ENCODE measurements around the gene ROR2. TPM values are rescaled to one million over a fixed set of nuclear protein-coding genes. Genes with fewer than 3 reads are reported as not detected.

ROR2 gene
- total and polyA plus RNA-seq, 2 of the 13 experiments (the other 11 are each of a cell fraction or from before 2014, with no cell fraction given): not detected

GRCh38 chr9:91757782-91758181 is 192.2 kb downstream of the ROR2 start:
- Histone ChIP-seq H2AFZ (ENCODE audit: low read length) (no peak overlapping the region), H3K36me3 (replicated peaks in 1 of 2; ENCODE audit: control insufficient read depth in 1 of 2, insufficient read depth in 2 of 2, low read length in 2 of 2) (no peaks in the 10 kb centered on the region), H3K9ac (ENCODE audit: insufficient read depth, low read depth, low read length) (no peak overlapping the region), H3K9me3 (ENCODE audit: low read length) (peaks cover 10% of the 10 kb centered on the region; the same call in 1 of the 2 replicates), H3K4me2 (ENCODE audit: low read depth, low read length) (no peak overlapping the region), H3K4me1 (ENCODE audit: insufficient read depth, low read length) (peaks cover 5% of the 10 kb centered on the region; the same call in 1 of the 2 replicates), H4K20me1 (ENCODE audit: insufficient read depth, low read length) (no peaks in the 10 kb centered on the region), H3K79me2 (ENCODE audit: insufficient read depth, low read length) (no peaks in the 10 kb centered on the region), H3K4me3 (replicated peaks in 1 of 3; ENCODE audit: insufficient read depth in 1 of 3, low read depth in 2 of 3, low read length in 3 of 3) (no peak overlapping the region), H3K27me3 (ENCODE audit: control insufficient read depth in 1 of 2, insufficient read depth in 2 of 2, low read length in 2 of 2) (peaks cover 0 to 4% of the 10 kb centered on the region in 2 experiments; a peak in 1 of 5 replicates), H3K27ac (ENCODE audit: extremely low read length, insufficient read depth, low read length) (no peak overlapping the region)
- intact Hi-C loops (cut with micrococcal nuclease; ENCODE audit: unreplicated experiment) (no loop called here), in situ Hi-C loops (cut with HindIII; ENCODE audit: extremely low pct_ligation_motif_present, low pct_unique_long_range_greater_than_20kb) (no loop called here)
- no peak for DNase-seq (ENCODE audit: low spot score)
- CTCF ChIA-PET (ENCODE audit: low intra/inter-chr PET ratio, low total read pairs): no interaction called here
- no peak for TF ChIP-seq ZNF792 (CRISPR knock-in tag; IDR thresholded peaks at IDR 0.05)
- TF ChIP-seq ZNF782 (CRISPR knock-in tag; IDR thresholded peaks at IDR 0.05; ENCODE audit: borderline replicate concordance): no peak
- TF ChIP-seq SSRP1 (CRISPR knock-in tag; IDR thresholded peaks at IDR 0.05): no peak
- no peak for TF ChIP-seq JUND (CRISPR knock-in tag; IDR thresholded peaks at IDR 0.05)
- no peak for TF ChIP-seq ZNF557 (CRISPR knock-in tag; IDR thresholded peaks at IDR 0.05)
- no peak for TF ChIP-seq RNF2 (conservative IDR thresholded peaks at IDR 0.05; ENCODE audit: low read depth)
- TF ChIP-seq XBP1 (CRISPR knock-in tag; IDR thresholded peaks at IDR 0.05): no peak
- TF ChIP-seq ONECUT2 (CRISPR knock-in tag; IDR thresholded peaks at IDR 0.05): no peak
- TF ChIP-seq ZSCAN22 (CRISPR knock-in tag; IDR thresholded peaks at IDR 0.05): no peak
- no peak for ATAC-seq
- FAIRE-seq: no peak
- 21% methylated on average over 4 of the region's 4 CpGs for WGBS (ENCODE audit: low lambda C conversion rate)
- no TSS peak for BruUV-seq (replicated peaks)
- POLR2A ChIA-PET: no interaction called here

- BruUV-seq (replicated peaks): no TSS peak
- WGBS (ENCODE audit: low lambda C conversion rate): 12% methylated on average over 2 of the region's 4 CpGs
- H4K20me1 ChIP-seq (ENCODE audit: insufficient read depth, low read length): no peaks in the 10 kb centered on the region
- no peak overlapping the region for H3K4me3 ChIP-seq (replicated peaks in 1 of 3; ENCODE audit: insufficient read depth in 1 of 3, low read depth in 2 of 3, low read length in 3 of 3)
- ATAC-seq (no peak), FAIRE-seq (no peak), DNase-seq (ENCODE audit: low spot score) (no peak)
- in situ Hi-C loops (cut with HindIII; ENCODE audit: extremely low pct_ligation_motif_present, low pct_unique_long_range_greater_than_20kb) (no loop called here), intact Hi-C loops (cut with micrococcal nuclease; ENCODE audit: unreplicated experiment) (no loop called here)
- no peak overlapping the region for H2AFZ ChIP-seq (ENCODE audit: low read length)
- H3K9me3 ChIP-seq (ENCODE audit: low read length): peaks cover 1% of the 10 kb centered on the region; the same call in 1 of the 2 replicates
- H3K9ac ChIP-seq (ENCODE audit: insufficient read depth, low read depth, low read length): no peak overlapping the region
- no peak overlapping the region for H3K27ac ChIP-seq (ENCODE audit: extremely low read length, insufficient read depth, low read length)
- H3K79me2 ChIP-seq (ENCODE audit: insufficient read depth, low read length): no peaks in the 10 kb centered on the region
- no peak for TF ChIP-seq MTF2 (CRISPR knock-in tag; IDR thresholded peaks at IDR 0.05; ENCODE audit: borderline replicate concordance)
- no peak overlapping the region for H3K4me2 ChIP-seq (ENCODE audit: low read depth, low read length)
- H3K4me1 ChIP-seq (ENCODE audit: insufficient read depth, low read length): peaks cover 5% of the 10 kb centered on the region; the same call in 1 of the 2 replicates
- H3K27me3 ChIP-seq (ENCODE audit: control insufficient read depth in 1 of 2, insufficient read depth in 2 of 2, low read length in 2 of 2): peaks cover 0 to 4% of the 10 kb centered on the region in 2 experiments; a peak in 1 of 5 replicates
- CTCF ChIA-PET (ENCODE audit: low intra/inter-chr PET ratio, low total read pairs): no interaction called here
- H3K36me3 ChIP-seq (replicated peaks in 1 of 2; ENCODE audit: control insufficient read depth in 1 of 2, insufficient read depth in 2 of 2, low read length in 2 of 2): no peaks in the 10 kb centered on the region
- POLR2A ChIA-PET: no interaction called here
These were observed 193.6 kb downstream of the ROR2 start for GRCh38 chr9:91756510-91756780.
